ENCODE measurements around the gene PCNX2. TPM values are rescaled to one million over a fixed set of nuclear protein-coding genes. Genes with fewer than 3 reads are reported as not detected.
"Not testable (repeated sequence)": the region's sequence is repeated elsewhere in the genome, so short reads cannot be mapped to it uniquely, and the experiment has no call there.

The PCNX2 gene
- total RNA-seq, 1 experiment from 2014 or later, result 63.4 TPM

- no TSS peak for BruUV-seq (replicated peaks)
- H3K27ac Mint-ChIP-seq (ENCODE audit: unreplicated experiment), result no peak overlapping the region
These were observed 210.0 kb downstream of the PCNX2 start for GRCh38 chr1:233085566-233085965.

GRCh38 chr1:233082778-233083550, 212.6 kb downstream of the PCNX2 start:
- Mint-ChIP-seq H3K9me3 (ENCODE audit: low read depth, unreplicated experiment) (peaks cover 2% of the 10 kb centered on the region), H3K4me3 (ENCODE audit: low read depth, unreplicated experiment) (no peak overlapping the region), H3K36me3 (ENCODE audit: insufficient read depth, unreplicated experiment) (no peaks in the 10 kb centered on the region), H3K4me1 (ENCODE audit: low read depth, unreplicated experiment) (peaks cover 9% of the 10 kb centered on the region), H3K27me3 (ENCODE audit: unreplicated experiment) (no peaks in the 10 kb centered on the region), H3K27ac (ENCODE audit: unreplicated experiment) (no peak overlapping the region)
- no TSS peak for BruUV-seq (replicated peaks)
- intact Hi-C loops (cut with micrococcal nuclease; ENCODE audit: unreplicated experiment), result no loop called here
- no peak for DNase-seq
- no peak for TF ChIP-seq CTCF (IDR thresholded peaks at IDR 0.05; ENCODE audit: unreplicated experiment)
- CTCF ChIA-PET, result no interaction called here

More at GRCh38 chr1:233085566-233085965, 210.0 kb downstream of the PCNX2 start:
- Mint-ChIP-seq H3K4me1 (ENCODE audit: low read depth, unreplicated experiment) (peaks cover 9% of the 10 kb centered on the region), H3K27me3 (ENCODE audit: unreplicated experiment) (no peaks in the 10 kb centered on the region), H3K4me3 (ENCODE audit: low read depth, unreplicated experiment) (no peak overlapping the region), H3K9me3 (ENCODE audit: low read depth, unreplicated experiment) (peaks cover 2% of the 10 kb centered on the region), H3K36me3 (ENCODE audit: insufficient read depth, unreplicated experiment) (no peaks in the 10 kb centered on the region)
- TF ChIP-seq CTCF (IDR thresholded peaks at IDR 0.05; ENCODE audit: unreplicated experiment), result no peak
- CTCF ChIA-PET, result no interaction called here
- no peak for DNase-seq
- intact Hi-C loops (cut with micrococcal nuclease; ENCODE audit: unreplicated experiment), result no loop called here

- H3K9me3 Mint-ChIP-seq (ENCODE audit: low read depth, unreplicated experiment), result peaks cover 2% of the 10 kb centered on the region
- CTCF ChIA-PET, result no interaction called here
- no peak for DNase-seq
- TF ChIP-seq CTCF (IDR thresholded peaks at IDR 0.05; ENCODE audit: unreplicated experiment), result no peak
- BruUV-seq (replicated peaks), result no TSS peak
- no peak overlapping the region for H3K27ac Mint-ChIP-seq (ENCODE audit: unreplicated experiment)
- H3K4me1 Mint-ChIP-seq (ENCODE audit: low read depth, unreplicated experiment), result peaks cover 9% of the 10 kb centered on the region
- intact Hi-C loops (cut with micrococcal nuclease; ENCODE audit: unreplicated experiment), result no loop called here
- H3K36me3 Mint-ChIP-seq (ENCODE audit: insufficient read depth, unreplicated experiment), result no peaks in the 10 kb centered on the region
- H3K27me3 Mint-ChIP-seq (ENCODE audit: unreplicated experiment), result no peaks in the 10 kb centered on the region
- no peak overlapping the region for H3K4me3 Mint-ChIP-seq (ENCODE audit: low read depth, unreplicated experiment)
These were observed 213.8 kb downstream of the PCNX2 start for GRCh38 chr1:233081735-233082134.

- H3K36me3 Mint-ChIP-seq (ENCODE audit: insufficient read depth, unreplicated experiment); H3K27ac Mint-ChIP-seq (ENCODE audit: unreplicated experiment); CTCF ChIA-PET; intact Hi-C loops (cut with micrococcal nuclease; ENCODE audit: unreplicated experiment); H3K4me3 Mint-ChIP-seq (ENCODE audit: low read depth, unreplicated experiment); H3K27me3 Mint-ChIP-seq (ENCODE audit: unreplicated experiment); H3K4me1 Mint-ChIP-seq (ENCODE audit: low read depth, unreplicated experiment); DNase-seq; H3K9me3 Mint-ChIP-seq (ENCODE audit: low read depth, unreplicated experiment); BruUV-seq (replicated peaks): not testable (repeated sequence)
These were observed 214.7 kb downstream of the PCNX2 start for GRCh38 chr1:233080827-233081226.

- H3K9me3 Mint-ChIP-seq (ENCODE audit: low read depth, unreplicated experiment), result no peaks in the 10 kb centered on the region
- intact Hi-C loops (cut with micrococcal nuclease; ENCODE audit: unreplicated experiment), result no loop called here
- no peaks in the 10 kb centered on the region for H3K36me3 Mint-ChIP-seq (ENCODE audit: insufficient read depth, unreplicated experiment)
- H3K27ac Mint-ChIP-seq (ENCODE audit: unreplicated experiment), result no peak overlapping the region
- no TSS peak for BruUV-seq (replicated peaks)
- no peaks in the 10 kb centered on the region for H3K27me3 Mint-ChIP-seq (ENCODE audit: unreplicated experiment)
- H3K4me3 Mint-ChIP-seq (ENCODE audit: low read depth, unreplicated experiment), result no peak overlapping the region
- no peak for DNase-seq
- CTCF ChIA-PET, result no interaction called here
- peaks cover 5% of the 10 kb centered on the region for H3K4me1 Mint-ChIP-seq (ENCODE audit: low read depth, unreplicated experiment)
- no peak for TF ChIP-seq CTCF (IDR thresholded peaks at IDR 0.05; ENCODE audit: unreplicated experiment)
These were observed 215.2 kb downstream of the PCNX2 start for GRCh38 chr1:233080286-233080685.

Measured in Calu3 (cell line).